Stimulated activated naive CD4-positive, alpha-beta T cell (primary cell): ENCODE measurements around the gene TMEM39B.
A peak's percentile ranks its signal among the peaks of the same experiment; 100 is the strongest.
"Not testable (repeated sequence)": the region's sequence is repeated elsewhere in the genome, so short reads cannot be mapped to it uniquely, and the experiment has no call there.

ENCODE experiments used
- DNase-seq, 6 experiments: peaks; one replicate each; lab custom pipeline; 2025; lab: John Stamatoyannopoulos, UW

Gene TMEM39B

GRCh38 chr1:32112806-32113375 lies 40.2 kb downstream of the TMEM39B start:
- peak in 3 of 6 experiments; percentile 18 to 33 (median 31) for DNase-seq

GRCh38 chr1:32113436-32113835 lies 40.7 kb downstream of the TMEM39B start:
- not testable (repeated sequence) for DNase-seq

DNA sequence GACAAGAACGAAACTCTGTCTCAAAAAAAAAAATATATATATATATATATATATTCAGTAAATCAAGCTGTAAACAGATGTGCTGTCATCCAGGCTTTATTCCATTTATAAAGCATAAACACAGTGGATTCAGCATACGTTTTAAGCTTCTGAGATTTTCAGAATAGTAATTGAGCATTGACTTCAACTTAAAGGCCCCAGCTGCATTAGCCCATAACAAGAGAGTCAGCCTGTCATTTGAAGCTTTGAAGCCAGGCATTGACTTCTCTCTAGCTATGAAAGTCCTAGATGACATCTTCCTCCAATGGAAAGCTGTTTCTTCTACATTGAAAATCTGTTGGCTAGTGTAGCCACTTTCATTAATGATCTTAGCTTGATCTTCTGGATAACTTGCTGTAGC lies 41.7 kb downstream of the TMEM39B start:
- DNase-seq, result no peak

DNA sequence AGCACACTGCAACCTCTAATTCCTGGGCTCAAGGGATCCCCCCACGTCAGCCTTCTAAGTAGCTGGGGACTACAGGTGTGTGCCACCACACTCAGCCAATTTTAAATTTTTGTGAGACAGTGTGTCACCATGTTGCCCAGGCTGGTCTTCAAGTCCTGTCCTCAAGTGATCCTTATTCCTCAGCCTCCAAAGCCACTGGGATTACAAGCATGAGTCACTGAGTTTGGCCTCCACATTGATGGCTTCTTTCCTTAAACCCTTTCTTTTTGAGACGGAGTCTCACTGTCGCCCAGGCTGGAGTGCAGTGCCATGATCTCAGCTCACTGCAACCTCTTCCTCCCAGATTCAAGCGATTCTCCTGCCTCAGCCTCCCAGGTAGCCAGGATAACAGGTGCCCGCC lies 42.8 kb downstream of the TMEM39B start:
- DNase-seq, result no peak

DNA sequence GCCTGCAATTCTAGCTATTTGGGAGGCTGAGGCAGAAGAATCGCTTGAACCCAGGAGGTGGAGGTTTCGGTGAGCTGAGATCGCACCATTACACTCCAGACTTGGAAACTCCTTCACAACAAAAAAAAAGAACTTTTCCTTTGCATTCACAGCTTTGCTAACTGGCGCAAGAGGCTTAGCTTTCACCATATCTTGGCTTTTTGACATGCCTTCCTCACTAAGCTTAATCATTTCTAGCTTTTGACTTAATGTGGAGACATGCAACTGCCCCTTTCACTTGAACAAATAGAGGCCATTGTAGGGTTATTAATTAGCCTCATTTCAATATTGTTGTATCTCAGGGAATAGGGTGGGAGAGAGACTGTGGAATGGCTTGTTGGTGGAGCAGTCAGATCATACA lies 43.8 kb downstream of the TMEM39B start:
- no peak for DNase-seq

- peak in 3 of 6 experiments; percentile 8 to 20 (median 18) for DNase-seq
These were observed 49.4 kb downstream of the TMEM39B start for GRCh38 chr1:32122151-32122550.

GRCh38 chr1:32123361-32123760 lies 50.6 kb downstream of the TMEM39B start:
- DNase-seq, result not testable (repeated sequence)

- no peak for DNase-seq
These were observed 52.6 kb downstream of the TMEM39B start for GRCh38 chr1:32125313-32125712.

GRCh38 chr1:32126770-32127169 lies 54.0 kb downstream of the TMEM39B start:
- DNase-seq, result no peak

DNA sequence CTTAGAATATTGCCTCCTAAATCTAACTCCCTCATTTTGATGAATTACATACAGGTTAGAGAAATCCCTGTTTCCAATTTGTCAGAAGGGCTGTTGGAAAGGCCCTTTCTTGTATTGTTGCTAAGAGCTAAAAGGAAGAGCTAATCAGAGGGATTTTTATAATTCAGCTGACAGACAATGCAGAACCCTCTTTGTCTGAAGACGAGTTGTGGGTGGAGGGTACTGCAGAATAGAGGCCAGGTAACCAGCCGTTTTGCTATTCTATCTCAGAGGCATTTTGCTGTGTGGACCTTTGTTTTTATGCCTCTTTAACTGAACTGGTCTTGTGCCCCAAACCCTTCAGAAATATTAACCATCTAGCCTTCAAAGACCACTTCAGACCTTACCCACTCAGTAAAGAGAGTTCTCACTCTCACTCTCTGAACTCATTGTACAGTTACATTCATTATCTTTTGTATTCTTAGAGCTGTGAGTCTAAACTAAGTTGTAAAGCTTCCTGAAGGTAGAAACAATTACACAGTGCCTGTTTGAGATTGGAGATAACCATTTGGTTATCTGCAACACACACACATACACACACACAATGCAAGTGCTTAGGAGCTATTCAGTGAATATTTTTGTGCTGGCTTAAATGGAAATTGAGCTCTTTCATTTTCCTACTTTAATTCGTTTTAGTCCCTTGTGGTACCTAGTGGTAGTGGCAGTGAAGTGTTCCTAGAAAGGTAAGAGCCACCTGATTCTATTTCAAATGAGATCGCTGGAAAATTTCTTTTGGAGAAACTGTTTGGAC lies 54.9 kb downstream of the TMEM39B start:
- DNase-seq, result no peak

DNA sequence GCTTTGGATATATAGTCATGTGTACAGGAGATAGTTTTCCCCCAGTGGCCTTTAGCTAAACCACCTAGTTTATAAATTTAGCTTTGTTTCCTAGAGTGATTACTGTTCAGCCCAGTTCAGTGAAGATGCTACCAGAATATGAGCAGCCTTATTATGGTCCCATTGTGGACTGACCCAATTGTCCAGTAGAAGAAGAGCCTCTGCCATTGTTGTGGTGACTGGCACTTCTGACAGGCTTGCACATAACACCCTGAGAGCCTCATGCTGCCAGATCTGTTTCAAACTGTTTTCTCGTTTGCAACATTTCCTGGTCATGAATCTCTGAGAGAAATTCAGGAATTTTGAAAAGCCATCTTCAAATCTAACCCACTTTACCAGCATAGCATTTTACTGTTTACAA lies 55.7 kb downstream of the TMEM39B start:
- no peak for DNase-seq

DNA sequence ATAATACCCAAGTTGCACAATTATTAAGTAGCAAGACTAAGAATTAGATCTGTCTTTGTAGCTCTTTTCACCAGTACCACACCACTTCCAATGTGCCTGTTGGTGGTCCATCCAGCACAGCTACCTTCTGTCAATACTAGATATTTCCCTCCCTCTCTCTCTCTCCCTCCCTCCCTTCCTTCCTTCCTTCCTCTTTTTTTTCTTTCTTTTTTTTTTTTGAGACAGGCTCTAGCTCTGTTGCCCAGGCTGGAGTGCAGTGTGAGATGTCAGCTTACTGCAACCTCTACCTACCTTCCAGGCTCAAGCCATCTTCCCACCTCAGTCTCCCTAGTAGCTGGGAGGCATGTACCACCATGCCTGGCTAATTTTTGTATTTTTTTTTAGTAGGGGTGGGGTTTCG lies 56.2 kb downstream of the TMEM39B start:
- no peak for DNase-seq

DNA sequence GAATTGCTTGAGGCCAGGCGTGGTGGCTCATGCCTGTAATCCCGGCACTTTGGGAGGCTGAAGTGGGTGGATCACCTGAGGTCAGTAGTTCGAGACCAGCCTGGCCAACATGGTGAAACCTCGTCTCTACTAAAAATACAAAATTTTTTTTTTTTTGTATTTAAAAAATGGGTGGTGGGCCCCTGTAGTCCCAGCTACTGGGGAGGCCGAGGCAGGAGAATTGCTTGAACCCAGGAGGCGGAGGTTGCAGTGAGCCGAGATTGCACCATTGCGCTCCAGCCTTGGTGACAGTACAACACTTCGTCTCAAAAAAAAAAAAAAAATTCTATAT lies 61.2 kb downstream of the TMEM39B start:
- not testable (repeated sequence) for DNase-seq

- no peak for DNase-seq
These were observed 64.4 kb downstream of the TMEM39B start for GRCh38 chr1:32137111-32137510.

- no peak for DNase-seq
These were observed 66.2 kb downstream of the TMEM39B start for GRCh38 chr1:32138965-32139364.

GRCh38 chr1:32142446-32143301 lies 69.9 kb downstream of the TMEM39B start:
- no peak for DNase-seq

DNA sequence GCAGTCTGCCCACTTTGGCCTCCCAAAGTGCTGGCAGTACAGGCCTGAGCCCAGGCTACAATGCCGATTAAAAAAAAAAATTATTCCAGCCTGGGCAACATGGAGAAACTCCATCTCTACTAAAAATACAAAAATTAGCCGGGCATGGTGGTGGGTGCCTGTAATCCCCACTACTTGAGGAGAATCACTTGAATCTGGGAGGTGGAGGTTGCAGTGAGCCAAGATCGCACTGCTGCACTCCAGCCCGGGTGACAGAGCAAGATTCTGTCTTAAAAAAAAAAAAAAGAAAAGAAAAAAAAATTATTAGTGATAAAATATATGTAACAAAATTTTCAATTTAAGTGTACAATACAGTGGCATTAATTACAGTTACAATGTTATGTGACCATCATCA lies 70.6 kb downstream of the TMEM39B start:
- DNase-seq, result not testable (repeated sequence)

- DNase-seq, result no peak
These were observed 71.3 kb downstream of the TMEM39B start for GRCh38 chr1:32144033-32144432.

DNA sequence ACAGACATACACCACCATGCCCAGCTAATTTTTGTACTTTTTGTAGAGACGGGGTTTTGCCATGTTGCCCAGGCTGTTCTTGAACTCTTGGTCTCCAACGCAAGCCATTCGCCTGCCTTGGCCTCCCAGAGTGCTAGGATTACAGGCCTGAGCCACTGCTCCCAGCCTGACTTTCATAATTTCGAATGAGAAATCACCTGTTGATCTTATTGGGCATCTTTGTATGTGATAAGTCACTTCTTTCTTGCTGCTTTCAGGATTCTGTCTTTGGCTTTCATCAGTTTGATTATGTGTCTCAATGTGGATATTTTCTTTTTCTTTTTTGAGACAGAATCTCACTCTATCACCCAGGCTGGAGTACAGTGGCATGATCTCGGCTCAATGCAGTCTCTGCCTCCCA lies 75.1 kb downstream of the TMEM39B start:
- not testable (repeated sequence) for DNase-seq

DNA sequence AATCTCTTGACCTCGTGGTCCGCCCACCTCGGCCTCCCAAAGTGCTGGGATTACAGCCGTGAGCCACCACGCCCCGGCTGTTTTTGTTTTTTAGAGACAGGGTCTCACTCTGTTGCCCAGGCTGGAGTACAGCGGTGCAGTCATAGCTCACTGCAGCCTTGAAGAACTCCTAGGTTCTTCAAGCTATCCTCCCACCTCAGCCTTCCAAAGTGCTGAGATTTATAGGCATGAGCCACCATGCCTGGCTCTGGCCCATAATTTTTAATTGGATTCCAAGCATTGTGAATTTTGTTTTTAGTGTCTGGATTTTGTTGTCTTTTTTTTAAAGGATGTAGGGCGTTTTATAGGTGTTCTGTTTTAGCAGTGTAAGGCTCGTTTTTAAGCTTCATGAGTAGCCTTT lies 78.1 kb downstream of the TMEM39B start:
- no peak for DNase-seq

DNA sequence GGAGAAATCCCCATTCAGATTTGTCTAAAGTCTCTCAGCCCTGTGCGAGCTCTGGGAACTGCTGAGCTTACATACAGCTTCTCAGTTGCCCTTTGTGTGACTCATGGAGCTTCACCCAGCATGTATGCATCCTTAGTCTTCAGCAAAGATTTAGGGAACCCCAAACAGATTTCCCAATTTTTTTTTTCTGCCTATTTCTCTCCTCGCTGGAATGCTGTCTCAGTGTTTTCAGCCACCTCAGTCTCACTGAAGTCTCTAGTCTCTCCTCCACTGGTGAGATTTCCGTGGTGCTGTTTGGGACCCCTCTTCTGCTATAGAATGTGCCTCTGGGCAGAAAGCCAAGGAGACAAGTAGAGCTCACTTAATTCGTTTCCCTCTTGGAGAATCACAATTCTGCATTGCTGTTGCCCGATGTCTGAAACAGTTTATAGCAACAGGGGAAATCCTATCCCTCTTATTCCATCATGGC lies 78.6 kb downstream of the TMEM39B start:
- no peak for DNase-seq
